GM12878 (cell line): ENCODE results near the gene SPON2.

Experiments used
- CHD1 ChIP-seq: IDR thresholded peaks from 2 replicates; pipeline ENCODE4 v1.6.1; 2012; ENCODE audit warnings: low read depth, low read length, improper control_type of control experiment
- CREB1 ChIP-seq: IDR thresholded peaks from 2 replicates; pipeline ENCODE4 v1.6.1; 2012; ENCODE audit warnings: low read depth, mild to moderate bottlenecking, inconsistent platforms
- EZH2 ChIP-seq: IDR thresholded peaks from 2 replicates; pipeline ENCODE4 v1.6.1; 2012; ENCODE audit warnings: low read depth, mild to moderate bottlenecking, control low read depth, inconsistent platforms, low read length, borderline replicate concordance; ENCODE audit not compliant: control insufficient read depth
- FOXK2 ChIP-seq: fragments of 450-650 bp; IDR thresholded peaks from 2 replicates; pipeline ENCODE4 v1.6.1; 2017; ENCODE audit warnings: mild to moderate bottlenecking, moderate library complexity
- GABPA ChIP-seq: IDR thresholded peaks from 2 replicates; pipeline ENCODE4 v1.6.1; 2014; ENCODE audit warnings: antibody characterized with exemption, low read depth, mild to moderate bottlenecking, inconsistent platforms
- IKZF2 ChIP-seq, 2 experiments: fragments of 450-650 bp; IDR thresholded peaks; 2 replicates each; pipeline ENCODE4 v1.6.1; 2017; ENCODE audit warnings: mild to moderate bottlenecking in 2 of 2, moderate library complexity in 2 of 2
- MTA3 ChIP-seq: IDR thresholded peaks from 2 replicates; pipeline ENCODE4 v1.6.1; 2012; ENCODE audit warnings: low read length, inconsistent platforms, borderline replicate concordance
- POLR2AphosphoS2 ChIP-seq: IDR thresholded peaks from 2 replicates; pipeline ENCODE4 v1.6.1; 2011; ENCODE audit warnings: low read depth, mild to moderate bottlenecking, low read length, improper control_type of control experiment, moderate library complexity
- SIN3A ChIP-seq: IDR thresholded peaks from 2 replicates; pipeline ENCODE4 v1.6.1; 2012; ENCODE audit warnings: low read depth, low read length, improper control_type of control experiment
- TF ChIP-seq, protein P1 (sequence below), 3 experiments: IDR thresholded peaks in 2 of 3; conservative IDR thresholded peaks in 1 of 3; 2 replicates each; pipeline ENCODE4 v1.5.1; 2011; ENCODE audit warnings: low read depth in 3 of 3, low read length in 3 of 3, mild to moderate bottlenecking in 3 of 3, control low read depth in 2 of 3, moderate library complexity in 2 of 3, inconsistent platforms in 1 of 3, mixed read lengths in 1 of 3; ENCODE audit not compliant: control insufficient read depth in 2 of 3, insufficient read depth in 1 of 3; ENCODE audit errors: extremely low read depth in 1 of 3
- TF ChIP-seq, protein P2 (sequence below): IDR thresholded peaks from 2 replicates; pipeline ENCODE4 v1.6.1; 2012; ENCODE audit warnings: low read depth, low read length, improper control_type of control experiment
- TF ChIP-seq, protein P3 (sequence below): fragments of 450-650 bp; IDR thresholded peaks from 2 replicates; pipeline ENCODE4 v1.6.1; 2018; ENCODE audit warnings: borderline replicate concordance, mild to moderate bottlenecking; ENCODE audit not compliant: partially characterized antibody
- TF ChIP-seq, protein P4 (sequence below): fragments of 450-650 bp; IDR thresholded peaks from 2 replicates; pipeline ENCODE4 v1.6.1; 2017; ENCODE audit warnings: mild to moderate bottlenecking

DNA sequence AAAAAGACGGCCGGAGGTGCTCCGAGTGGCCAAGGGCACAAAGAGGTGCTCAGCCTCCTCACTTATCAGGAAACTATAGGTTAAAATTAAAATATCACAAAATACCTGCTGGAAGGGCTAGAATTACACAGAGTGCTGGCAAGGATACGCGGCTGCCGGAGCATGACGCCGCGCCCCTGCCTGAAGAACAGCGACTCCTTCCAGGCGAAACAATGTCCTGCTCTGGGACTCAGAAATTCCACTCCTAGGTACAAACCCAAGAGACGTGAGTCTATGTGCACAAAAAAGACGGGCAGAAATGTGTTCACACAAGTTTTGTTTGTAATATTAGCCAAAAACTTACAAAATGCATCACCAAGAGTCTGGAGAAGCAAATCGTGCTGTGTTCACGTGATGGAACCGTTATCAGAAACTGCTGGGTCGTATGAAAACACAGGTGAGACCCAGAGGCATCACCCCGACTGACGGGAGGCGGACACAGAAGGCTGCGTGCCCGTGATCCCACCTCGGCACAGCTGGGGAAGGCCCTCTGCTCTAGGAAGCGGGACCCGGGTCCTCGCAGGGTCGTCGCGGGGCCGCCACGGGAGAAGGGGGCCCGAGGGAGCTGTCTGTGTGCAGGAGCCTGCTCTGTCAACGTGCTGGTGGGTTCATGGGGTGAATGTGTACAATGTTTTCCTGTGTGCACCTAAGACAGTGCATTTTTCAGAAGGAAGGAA is 48.9 kb upstream of the SPON2 start:
- no peak for TF ChIP-seq POLR2AphosphoS2
- TF ChIP-seq, protein P1, sequence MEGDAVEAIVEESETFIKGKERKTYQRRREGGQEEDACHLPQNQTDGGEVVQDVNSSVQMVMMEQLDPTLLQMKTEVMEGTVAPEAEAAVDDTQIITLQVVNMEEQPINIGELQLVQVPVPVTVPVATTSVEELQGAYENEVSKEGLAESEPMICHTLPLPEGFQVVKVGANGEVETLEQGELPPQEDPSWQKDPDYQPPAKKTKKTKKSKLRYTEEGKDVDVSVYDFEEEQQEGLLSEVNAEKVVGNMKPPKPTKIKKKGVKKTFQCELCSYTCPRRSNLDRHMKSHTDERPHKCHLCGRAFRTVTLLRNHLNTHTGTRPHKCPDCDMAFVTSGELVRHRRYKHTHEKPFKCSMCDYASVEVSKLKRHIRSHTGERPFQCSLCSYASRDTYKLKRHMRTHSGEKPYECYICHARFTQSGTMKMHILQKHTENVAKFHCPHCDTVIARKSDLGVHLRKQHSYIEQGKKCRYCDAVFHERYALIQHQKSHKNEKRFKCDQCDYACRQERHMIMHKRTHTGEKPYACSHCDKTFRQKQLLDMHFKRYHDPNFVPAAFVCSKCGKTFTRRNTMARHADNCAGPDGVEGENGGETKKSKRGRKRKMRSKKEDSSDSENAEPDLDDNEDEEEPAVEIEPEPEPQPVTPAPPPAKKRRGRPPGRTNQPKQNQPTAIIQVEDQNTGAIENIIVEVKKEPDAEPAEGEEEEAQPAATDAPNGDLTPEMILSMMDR (IDR thresholded peaks at IDR 0.05 in 2 of 3, conservative IDR thresholded peaks at IDR 0.05 in 1 of 3; ENCODE audit: control insufficient read depth in 2 of 3, extremely low read depth in 1 of 3, insufficient read depth in 1 of 3, low read depth in 3 of 3, low read length in 3 of 3): no peak
- TF ChIP-seq CHD1: no peak
- TF ChIP-seq CREB1: no peak
- no peak for TF ChIP-seq MTA3
- no peak for TF ChIP-seq EZH2
- TF ChIP-seq GABPA: no peak
- no peak for TF ChIP-seq FOXK2
- TF ChIP-seq, protein P2, sequence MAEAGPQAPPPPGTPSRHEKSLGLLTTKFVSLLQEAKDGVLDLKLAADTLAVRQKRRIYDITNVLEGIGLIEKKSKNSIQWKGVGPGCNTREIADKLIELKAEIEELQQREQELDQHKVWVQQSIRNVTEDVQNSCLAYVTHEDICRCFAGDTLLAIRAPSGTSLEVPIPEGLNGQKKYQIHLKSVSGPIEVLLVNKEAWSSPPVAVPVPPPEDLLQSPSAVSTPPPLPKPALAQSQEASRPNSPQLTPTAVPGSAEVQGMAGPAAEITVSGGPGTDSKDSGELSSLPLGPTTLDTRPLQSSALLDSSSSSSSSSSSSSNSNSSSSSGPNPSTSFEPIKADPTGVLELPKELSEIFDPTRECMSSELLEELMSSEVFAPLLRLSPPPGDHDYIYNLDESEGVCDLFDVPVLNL: no peak
- TF ChIP-seq SIN3A: no peak
- TF ChIP-seq, protein P3, sequence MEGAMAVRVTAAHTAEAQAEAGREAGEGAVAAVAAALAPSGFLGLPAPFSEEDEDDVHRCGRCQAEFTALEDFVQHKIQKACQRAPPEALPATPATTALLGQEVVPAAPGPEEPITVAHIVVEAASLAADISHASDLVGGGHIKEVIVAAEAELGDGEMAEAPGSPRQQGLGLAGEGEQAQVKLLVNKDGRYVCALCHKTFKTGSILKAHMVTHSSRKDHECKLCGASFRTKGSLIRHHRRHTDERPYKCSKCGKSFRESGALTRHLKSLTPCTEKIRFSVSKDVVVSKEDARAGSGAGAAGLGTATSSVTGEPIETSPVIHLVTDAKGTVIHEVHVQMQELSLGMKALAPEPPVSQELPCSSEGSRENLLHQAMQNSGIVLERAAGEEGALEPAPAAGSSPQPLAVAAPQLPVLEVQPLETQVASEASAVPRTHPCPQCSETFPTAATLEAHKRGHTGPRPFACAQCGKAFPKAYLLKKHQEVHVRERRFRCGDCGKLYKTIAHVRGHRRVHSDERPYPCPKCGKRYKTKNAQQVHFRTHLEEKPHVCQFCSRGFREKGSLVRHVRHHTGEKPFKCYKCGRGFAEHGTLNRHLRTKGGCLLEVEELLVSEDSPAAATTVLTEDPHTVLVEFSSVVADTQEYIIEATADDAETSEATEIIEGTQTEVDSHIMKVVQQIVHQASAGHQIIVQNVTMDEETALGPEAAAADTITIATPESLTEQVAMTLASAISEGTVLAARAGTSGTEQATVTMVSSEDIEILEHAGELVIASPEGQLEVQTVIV: no peak
- TF ChIP-seq, protein P4, sequence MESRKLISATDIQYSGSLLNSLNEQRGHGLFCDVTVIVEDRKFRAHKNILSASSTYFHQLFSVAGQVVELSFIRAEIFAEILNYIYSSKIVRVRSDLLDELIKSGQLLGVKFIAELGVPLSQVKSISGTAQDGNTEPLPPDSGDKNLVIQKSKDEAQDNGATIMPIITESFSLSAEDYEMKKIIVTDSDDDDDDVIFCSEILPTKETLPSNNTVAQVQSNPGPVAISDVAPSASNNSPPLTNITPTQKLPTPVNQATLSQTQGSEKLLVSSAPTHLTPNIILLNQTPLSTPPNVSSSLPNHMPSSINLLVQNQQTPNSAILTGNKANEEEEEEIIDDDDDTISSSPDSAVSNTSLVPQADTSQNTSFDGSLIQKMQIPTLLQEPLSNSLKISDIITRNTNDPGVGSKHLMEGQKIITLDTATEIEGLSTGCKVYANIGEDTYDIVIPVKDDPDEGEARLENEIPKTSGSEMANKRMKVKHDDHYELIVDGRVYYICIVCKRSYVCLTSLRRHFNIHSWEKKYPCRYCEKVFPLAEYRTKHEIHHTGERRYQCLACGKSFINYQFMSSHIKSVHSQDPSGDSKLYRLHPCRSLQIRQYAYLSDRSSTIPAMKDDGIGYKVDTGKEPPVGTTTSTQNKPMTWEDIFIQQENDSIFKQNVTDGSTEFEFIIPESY: no peak
- TF ChIP-seq IKZF2 (IDR thresholded peaks at IDR 0.05): no peak
